Suprapubic skin (tissue), 4 donors: ENCODE data around the gene OARD1. TPM values are rescaled to one million over a fixed set of nuclear protein-coding genes. Genes with fewer than 3 reads are reported as not detected.

Source experiments
- DNase-seq, 2 donors: peaks; one replicate each; pipeline ENCODE4 v3.0.0-alpha.2; 2019; ENCODE audit warnings: low spot score in 2 of 2
- H3K27ac ChIP-seq: fragments of 200-600 bp; sonication (generic); one replicate; pipeline ENCODE4 v1.5.1; 2019
- H3K27me3 ChIP-seq: fragments of 200-600 bp; sonication (generic); one replicate; pipeline ENCODE4 v1.5.1; 2019
- H3K36me3 ChIP-seq: fragments of 200-600 bp; sonication (generic); one replicate; pipeline ENCODE4 v1.5.1; 2019
- H3K4me1 ChIP-seq: fragments of 200-600 bp; sonication (generic); one replicate; pipeline ENCODE4 v1.5.1; 2019
- H3K4me3 ChIP-seq: fragments of 200-600 bp; sonication (generic); one replicate; pipeline ENCODE4 v1.5.1; 2019; ENCODE audit warnings: mild to moderate bottlenecking
- H3K9me3 ChIP-seq: fragments of 200-600 bp; sonication (generic); one replicate; pipeline ENCODE4 v1.5.1; 2019
- EP300 ChIP-seq: sonication (generic); formaldehyde crosslinking; IDR thresholded peaks from one replicate; pipeline ENCODE4 v1.6.1; 2017; ENCODE audit warnings: antibody characterized with exemption
- POLR2A ChIP-seq, 2 donors: fragments of 450-650 bp; IDR thresholded peaks; one replicate each; pipeline ENCODE4 v1.6.1; 2017; ENCODE audit warnings: antibody characterized with exemption in 2 of 2, mild to moderate bottlenecking in 2 of 2, moderate library complexity in 2 of 2
- POLR2AphosphoS5 ChIP-seq, 3 donors: sonication (generic); formaldehyde crosslinking; IDR thresholded peaks; one replicate each; pipeline ENCODE4 v1.6.1; 2017; ENCODE audit warnings: antibody characterized with exemption in 3 of 3
- WGBS: methylation state at CpG from one replicate; pipeline ENCODE4 v1.1.5; 2018; 5-methylcytosine and 5-hydroxymethylcytosine counted together
- total RNA-seq, 4 donors: library from RNA; depleted of rRNA; stranded (reverse); fragments of >200 nt; gene quantifications; one replicate each; pipeline ENCODE4 v1.1.0, GENCODE V29; 2016
- TF ChIP-seq, protein P1 (sequence below), 2 donors: fragments of 200-600 bp in 1 of 2; fragments of 450-650 bp in 1 of 2; sonication (generic) in 1 of 2; IDR thresholded peaks; one replicate each; pipeline ENCODE4 v1.5.1; 2016 to 2019; ENCODE audit warnings: antibody characterized with exemption in 2 of 2, mild to moderate bottlenecking in 1 of 2, moderate library complexity in 1 of 2

Gene OARD1
- total RNA-seq, 4 donors from 2014 or later: 11.3 to 29.9 (median 20.6) TPM

DNA sequence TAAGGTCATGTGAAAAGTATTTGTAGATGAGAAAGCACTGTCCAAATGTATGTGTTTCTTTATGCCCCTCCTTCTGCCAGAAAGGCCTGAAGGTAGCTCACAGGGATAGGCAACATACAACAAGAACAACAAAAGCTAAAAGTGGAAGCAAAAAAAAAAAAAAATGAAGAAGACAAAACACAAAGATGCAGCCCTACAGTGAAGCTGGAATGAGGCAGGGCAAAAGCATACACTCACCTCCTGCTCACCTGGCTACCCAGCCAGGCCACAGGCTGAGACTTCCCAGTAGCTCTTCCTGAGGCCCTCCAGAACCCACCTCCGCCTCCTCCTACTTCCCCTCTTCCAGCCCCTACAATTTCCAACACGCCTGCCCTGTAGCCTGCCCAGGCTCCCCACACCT is 35.6 kb downstream of the OARD1 start:
- H3K4me1 ChIP-seq: peaks cover 8% of the 10 kb centered on the region
- no peaks in the 10 kb centered on the region for H3K27me3 ChIP-seq
- no peak overlapping the region for H3K4me3 ChIP-seq
- 51% methylated on average over 2 of the region's 2 CpGs for WGBS
- DNase-seq: no peak
- no peaks in the 10 kb centered on the region for H3K36me3 ChIP-seq
- no peak overlapping the region for H3K27ac ChIP-seq
- TF ChIP-seq POLR2A (IDR thresholded peaks at IDR 0.05) (no peak), POLR2AphosphoS5 (IDR thresholded peaks at IDR 0.05) (no peak), EP300 (no peak)
- TF ChIP-seq, protein P1, sequence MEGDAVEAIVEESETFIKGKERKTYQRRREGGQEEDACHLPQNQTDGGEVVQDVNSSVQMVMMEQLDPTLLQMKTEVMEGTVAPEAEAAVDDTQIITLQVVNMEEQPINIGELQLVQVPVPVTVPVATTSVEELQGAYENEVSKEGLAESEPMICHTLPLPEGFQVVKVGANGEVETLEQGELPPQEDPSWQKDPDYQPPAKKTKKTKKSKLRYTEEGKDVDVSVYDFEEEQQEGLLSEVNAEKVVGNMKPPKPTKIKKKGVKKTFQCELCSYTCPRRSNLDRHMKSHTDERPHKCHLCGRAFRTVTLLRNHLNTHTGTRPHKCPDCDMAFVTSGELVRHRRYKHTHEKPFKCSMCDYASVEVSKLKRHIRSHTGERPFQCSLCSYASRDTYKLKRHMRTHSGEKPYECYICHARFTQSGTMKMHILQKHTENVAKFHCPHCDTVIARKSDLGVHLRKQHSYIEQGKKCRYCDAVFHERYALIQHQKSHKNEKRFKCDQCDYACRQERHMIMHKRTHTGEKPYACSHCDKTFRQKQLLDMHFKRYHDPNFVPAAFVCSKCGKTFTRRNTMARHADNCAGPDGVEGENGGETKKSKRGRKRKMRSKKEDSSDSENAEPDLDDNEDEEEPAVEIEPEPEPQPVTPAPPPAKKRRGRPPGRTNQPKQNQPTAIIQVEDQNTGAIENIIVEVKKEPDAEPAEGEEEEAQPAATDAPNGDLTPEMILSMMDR (IDR thresholded peaks at IDR 0.05): no peak
- no peaks in the 10 kb centered on the region for H3K9me3 ChIP-seq

- Histone ChIP-seq H3K4me1 (peaks cover 8% of the 10 kb centered on the region), H3K4me3 (no peak overlapping the region), H3K27me3 (no peaks in the 10 kb centered on the region), H3K9me3 (no peaks in the 10 kb centered on the region), H3K27ac (no peak overlapping the region), H3K36me3 (no peaks in the 10 kb centered on the region)
- no peak for DNase-seq
- 45% methylated on average over 3 of the region's 3 CpGs for WGBS
- no peak for TF ChIP-seq POLR2AphosphoS5 (IDR thresholded peaks at IDR 0.05)
These were observed 36.0 kb downstream of the OARD1 start for GRCh38 chr6:41036186-41036585.

- Histone ChIP-seq H3K4me1 (peaks cover 9% of the 10 kb centered on the region), H3K9me3 (no peaks in the 10 kb centered on the region), H3K27me3 (no peaks in the 10 kb centered on the region), H3K27ac (no peak overlapping the region), H3K36me3 (no peaks in the 10 kb centered on the region), H3K4me3 (no peak overlapping the region)
- DNase-seq: no peak
- TF ChIP-seq POLR2AphosphoS5 (IDR thresholded peaks at IDR 0.05) (no peak), POLR2A (IDR thresholded peaks at IDR 0.05) (no peak), EP300 (no peak)
- TF ChIP-seq, protein P1 (IDR thresholded peaks at IDR 0.05): no peak
- 89% methylated on average over 10 of the region's 13 CpGs for WGBS
These were observed 38.4 kb downstream of the OARD1 start for GRCh38 chr6:41033776-41034175.

- no peaks in the 10 kb centered on the region for H3K9me3 ChIP-seq
- H3K4me3 ChIP-seq: no peak overlapping the region
- no peaks in the 10 kb centered on the region for H3K27me3 ChIP-seq
- H3K27ac ChIP-seq: no peak overlapping the region
- 100% methylated on average over 1 of the region's 15 CpGs for WGBS
- DNase-seq: no peak
- H3K4me1 ChIP-seq: peaks cover 17% of the 10 kb centered on the region
- TF ChIP-seq, protein P1 (IDR thresholded peaks at IDR 0.05): no peak
- TF ChIP-seq POLR2AphosphoS5 (IDR thresholded peaks at IDR 0.05) (no peak), EP300 (no peak), POLR2A (IDR thresholded peaks at IDR 0.05) (no peak)
- H3K36me3 ChIP-seq: no peaks in the 10 kb centered on the region
These were observed 39.3 kb downstream of the OARD1 start for GRCh38 chr6:41032830-41033229.

GRCh38 chr6:41028561-41029412 is 43.4 kb downstream of the OARD1 start:
- no peak for DNase-seq
- H3K9me3 ChIP-seq: no peaks in the 10 kb centered on the region
- no peaks in the 10 kb centered on the region for H3K27me3 ChIP-seq
- peaks cover 18% of the 10 kb centered on the region for H3K4me1 ChIP-seq
- H3K27ac ChIP-seq: peak overlapping the region; percentile 14
- TF ChIP-seq, protein P1 (IDR thresholded peaks at IDR 0.05): no peak
- no peak for TF ChIP-seq EP300
- WGBS: 47% methylated on average over 13 of the region's 13 CpGs
- H3K36me3 ChIP-seq: no peaks in the 10 kb centered on the region
- peak overlapping the region; percentile 53 for H3K4me3 ChIP-seq
